Activated naive CD8-positive, alpha-beta T cell treated with anti-CD3 and anti-CD28 coated beads, Interleukin-2, amount 50 U/mL, for 24 hours (primary cell): Measurements from ENCODE around the gene CGB3.
"Not testable (repeated sequence)": the region's sequence is repeated elsewhere in the genome, so short reads cannot be mapped to it uniquely, and the experiment has no call there.

Source experiments
- ATAC-seq: fragments of 150-1000 bp; cut with Tn5 transposase; one replicate; pipeline ENCODE4 v1.10.0; 2021
- DNase-seq: peaks from one replicate; pipeline ENCODE4 v3.0.0; 2021
- H3K27ac Mint-ChIP-seq: one replicate; pipeline ENCODE4 v1.8.0; 2021; ENCODE audit warnings: mild to moderate bottlenecking, mixed read lengths
- H3K27me3 Mint-ChIP-seq: one replicate; pipeline ENCODE4 v1.8.0; 2021; ENCODE audit warnings: mixed read lengths
- H3K36me3 Mint-ChIP-seq: one replicate; pipeline ENCODE4 v1.8.0; 2021; ENCODE audit warnings: low read depth, mixed read lengths
- H3K4me1 Mint-ChIP-seq: one replicate; pipeline ENCODE4 v1.8.0; 2021; ENCODE audit warnings: mixed read lengths
- H3K4me3 Mint-ChIP-seq: one replicate; pipeline ENCODE4 v1.8.0; 2021; ENCODE audit warnings: mild to moderate bottlenecking, moderate library complexity, mixed read lengths
- H3K9me3 Mint-ChIP-seq: one replicate; pipeline ENCODE4 v1.8.0; 2021; ENCODE audit warnings: mixed read lengths

Gene CGB3

GRCh38 chr19:49024233-49024632, at the start of gene CGB3:
Gene CGB3 (minus strand): TSS chr19:49024333. CDS start chr19:49023971, 362 bp downstream.
- peaks cover 19% of the 10 kb centered on the region for H3K4me1 Mint-ChIP-seq
- H3K36me3 Mint-ChIP-seq, H3K27me3 Mint-ChIP-seq, ATAC-seq, H3K9me3 Mint-ChIP-seq, H3K4me3 Mint-ChIP-seq, H3K27ac Mint-ChIP-seq, DNase-seq: not testable (repeated sequence)

GRCh38 chr19:49071860-49072547, 47.9 kb upstream of the CGB3 start:
- peaks cover 61% of the 10 kb centered on the region for H3K27me3 Mint-ChIP-seq
- no peak overlapping the region for H3K4me3 Mint-ChIP-seq
- no peaks in the 10 kb centered on the region for H3K9me3 Mint-ChIP-seq
- H3K36me3 Mint-ChIP-seq = peaks cover 5% of the 10 kb centered on the region
- peaks cover 10% of the 10 kb centered on the region for H3K4me1 Mint-ChIP-seq
- ATAC-seq = no peak
- DNase-seq = peak; percentile 33
- no peak overlapping the region for H3K27ac Mint-ChIP-seq

DNA sequence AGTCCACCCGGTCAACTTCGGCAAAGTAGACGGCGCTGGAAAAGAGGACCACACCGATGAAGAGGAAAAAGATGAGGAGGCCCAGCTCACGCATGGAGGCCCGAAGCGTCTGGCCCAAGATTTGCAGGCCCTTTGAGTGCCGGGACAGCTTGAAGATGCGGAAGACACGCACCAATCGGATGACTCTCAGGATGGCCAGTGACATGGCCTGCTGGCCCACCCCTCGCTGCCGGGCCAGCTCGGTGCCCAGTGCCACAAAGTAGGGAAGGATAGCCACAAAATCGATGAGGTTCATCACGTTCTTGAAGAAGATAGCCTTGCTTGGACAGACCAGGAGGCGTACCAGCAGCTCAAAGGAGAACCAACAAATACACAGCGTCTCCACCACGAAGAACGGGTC, 46.3 kb upstream of the CGB3 start:
- ATAC-seq (no peak), DNase-seq (no peak)
- Mint-ChIP-seq H3K27me3 (peaks cover 70% of the 10 kb centered on the region), H3K9me3 (no peaks in the 10 kb centered on the region), H3K4me1 (peaks cover 10% of the 10 kb centered on the region), H3K27ac (no peak overlapping the region), H3K4me3 (no peak overlapping the region), H3K36me3 (peaks cover 5% of the 10 kb centered on the region)

GRCh38 chr19:49069026-49069425, 44.9 kb upstream of the CGB3 start:
- ATAC-seq (no peak), DNase-seq (no peak)
- Mint-ChIP-seq H3K36me3 (peaks cover 5% of the 10 kb centered on the region), H3K27ac (no peak overlapping the region), H3K4me1 (peaks cover 10% of the 10 kb centered on the region), H3K9me3 (no peaks in the 10 kb centered on the region), H3K4me3 (no peak overlapping the region), H3K27me3 (peaks cover 67% of the 10 kb centered on the region)

DNA sequence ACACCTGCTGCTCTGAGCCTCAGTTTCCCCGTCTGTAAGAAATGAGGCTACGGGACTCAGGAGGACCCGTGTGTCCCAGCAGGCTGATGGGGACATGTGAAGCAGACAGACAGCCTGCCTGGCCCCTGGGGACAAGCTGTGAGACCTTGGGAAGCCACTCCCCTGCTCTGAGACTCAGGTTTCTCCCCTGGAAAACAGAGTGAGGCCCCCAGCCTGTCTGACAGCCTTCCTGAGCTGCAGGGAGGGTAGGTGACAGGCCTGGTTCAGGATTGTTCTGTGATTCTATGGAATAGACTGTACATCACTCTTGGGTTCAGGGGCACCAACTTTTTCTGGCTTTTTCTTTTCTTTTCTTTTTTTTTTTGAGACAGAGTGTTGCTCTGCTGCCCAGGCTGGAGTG, 43.4 kb upstream of the CGB3 start:
- DNase-seq (no peak), ATAC-seq (no peak)
- Mint-ChIP-seq H3K27ac (no peak overlapping the region), H3K4me1 (no peaks in the 10 kb centered on the region), H3K4me3 (no peak overlapping the region), H3K27me3 (peaks cover 63% of the 10 kb centered on the region), H3K9me3 (no peaks in the 10 kb centered on the region), H3K36me3 (peaks cover 3% of the 10 kb centered on the region)

DNA sequence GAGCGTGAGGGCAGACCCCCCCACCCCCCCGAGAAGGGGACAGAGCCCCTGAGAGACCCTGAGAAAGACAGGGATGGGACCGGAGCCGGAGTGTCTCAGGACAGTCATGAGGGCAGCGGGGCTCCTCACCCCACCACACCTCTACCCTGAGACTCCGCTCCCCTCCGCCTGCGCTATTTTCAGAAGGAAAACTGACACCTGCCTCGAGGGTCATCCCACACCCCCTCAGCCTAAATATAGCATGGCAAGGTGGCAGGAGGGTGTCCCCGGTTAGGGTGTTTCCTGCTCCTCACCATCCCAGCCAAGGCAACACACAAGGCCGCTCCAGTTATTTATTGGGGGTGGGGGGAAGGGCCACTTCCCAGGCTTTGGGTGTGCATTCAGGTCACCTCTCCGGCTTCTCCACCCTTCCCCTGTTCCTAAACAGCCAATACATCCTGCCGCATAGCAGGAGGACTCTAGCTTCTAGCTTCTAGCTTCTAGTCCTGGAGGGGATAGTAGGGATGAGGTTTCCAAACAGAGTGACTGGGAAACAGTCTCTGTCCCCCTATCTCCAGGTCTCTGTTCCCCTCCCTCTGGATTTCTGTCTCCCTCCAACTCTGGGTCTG, 41.9 kb upstream of the CGB3 start:
- no peak for DNase-seq
- no peaks in the 10 kb centered on the region for H3K4me1 Mint-ChIP-seq
- no peak overlapping the region for H3K27ac Mint-ChIP-seq
- peaks cover 3% of the 10 kb centered on the region for H3K36me3 Mint-ChIP-seq
- no peaks in the 10 kb centered on the region for H3K9me3 Mint-ChIP-seq
- H3K4me3 Mint-ChIP-seq = no peak overlapping the region
- no peak for ATAC-seq
- H3K27me3 Mint-ChIP-seq = peaks cover 54% of the 10 kb centered on the region

GRCh38 chr19:49064768-49065611, 40.9 kb upstream of the CGB3 start, which contains the start of gene NTF4:
Gene NTF4 (minus strand): TSS chr19:49064818. CDS start chr19:49061997, 2,821 bp downstream.
- ATAC-seq = no peak
- H3K27ac Mint-ChIP-seq = no peak within 1 kb of the TSS
- H3K4me1 Mint-ChIP-seq = no peaks in the 10 kb centered on the region
- H3K27me3 Mint-ChIP-seq = peaks cover 56% of the 10 kb centered on the region
- no peaks in the 10 kb centered on the region for H3K9me3 Mint-ChIP-seq
- no peaks in the 10 kb centered on the region for H3K36me3 Mint-ChIP-seq
- no peak for DNase-seq
- no peak within 1 kb of the TSS for H3K4me3 Mint-ChIP-seq

DNA sequence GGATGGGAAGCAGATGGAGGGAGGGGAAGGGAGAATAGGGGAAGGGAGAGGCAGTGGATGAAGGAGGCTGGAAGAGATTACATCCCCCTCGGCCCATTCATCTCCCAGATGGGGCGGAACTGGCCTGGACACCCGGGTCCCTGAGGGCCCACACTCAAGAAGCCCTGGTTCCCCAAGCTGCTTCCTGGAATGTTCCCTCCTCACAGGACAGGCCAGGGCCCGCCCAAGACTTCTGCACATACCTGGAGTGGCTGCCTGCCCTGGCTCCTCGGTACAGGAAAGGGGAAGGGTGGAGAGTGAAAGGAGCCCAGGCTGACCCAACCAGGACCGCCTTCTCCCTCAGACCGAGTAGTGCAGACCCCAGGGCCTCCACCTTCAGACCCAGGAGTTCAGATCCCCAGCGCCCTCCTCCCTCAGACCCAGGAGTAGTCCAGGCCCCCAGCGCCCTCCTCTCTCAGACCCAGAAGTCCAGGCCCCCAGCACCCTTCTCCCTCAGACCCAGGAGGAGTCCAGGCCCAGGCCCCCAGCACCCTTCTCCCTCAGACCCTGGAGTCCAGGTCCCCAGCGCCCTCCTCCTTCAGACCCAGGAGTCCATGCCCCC, 40.0 kb upstream of the CGB3 start:
- Mint-ChIP-seq H3K27ac (no peak overlapping the region), H3K4me3 (no peak overlapping the region), H3K36me3 (no peaks in the 10 kb centered on the region), H3K4me1 (no peaks in the 10 kb centered on the region), H3K27me3 (peaks cover 57% of the 10 kb centered on the region), H3K9me3 (no peaks in the 10 kb centered on the region)
- no peak for DNase-seq
- no peak for ATAC-seq

- no peaks in the 10 kb centered on the region for H3K9me3 Mint-ChIP-seq
- no peak overlapping the region for H3K27ac Mint-ChIP-seq
- ATAC-seq (no peak), DNase-seq (no peak)
- H3K36me3 Mint-ChIP-seq = no peaks in the 10 kb centered on the region
- peaks cover 14% of the 10 kb centered on the region for H3K4me1 Mint-ChIP-seq
- no peak overlapping the region for H3K4me3 Mint-ChIP-seq
- H3K27me3 Mint-ChIP-seq = peaks cover 64% of the 10 kb centered on the region
These were observed 37.3 kb upstream of the CGB3 start for GRCh38 chr19:49061445-49061844.

DNA sequence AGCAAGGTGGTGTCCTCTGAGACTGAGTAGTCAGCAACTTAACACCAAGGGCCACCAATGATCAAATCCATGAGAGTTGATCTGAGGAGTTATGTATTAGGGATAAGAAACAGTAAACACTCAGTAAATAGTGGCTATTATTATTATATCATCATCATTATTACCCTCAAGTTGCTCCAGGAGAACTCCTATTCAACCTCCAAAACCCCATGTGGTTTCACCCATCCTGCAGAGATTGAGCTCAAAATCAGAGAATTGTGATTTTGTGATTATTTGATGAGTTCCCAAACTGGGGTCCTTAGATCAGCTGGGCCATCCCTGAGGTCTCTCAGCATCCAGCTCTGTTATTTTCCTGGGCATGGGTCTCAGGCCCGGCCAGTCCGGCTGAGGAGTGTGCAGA, 36.9 kb upstream of the CGB3 start:
- Mint-ChIP-seq H3K27me3 (peaks cover 63% of the 10 kb centered on the region), H3K4me1 (peaks cover 17% of the 10 kb centered on the region), H3K4me3 (no peak overlapping the region), H3K36me3 (no peaks in the 10 kb centered on the region), H3K9me3 (no peaks in the 10 kb centered on the region), H3K27ac (no peak overlapping the region)
- ATAC-seq (no peak), DNase-seq (no peak)

DNA sequence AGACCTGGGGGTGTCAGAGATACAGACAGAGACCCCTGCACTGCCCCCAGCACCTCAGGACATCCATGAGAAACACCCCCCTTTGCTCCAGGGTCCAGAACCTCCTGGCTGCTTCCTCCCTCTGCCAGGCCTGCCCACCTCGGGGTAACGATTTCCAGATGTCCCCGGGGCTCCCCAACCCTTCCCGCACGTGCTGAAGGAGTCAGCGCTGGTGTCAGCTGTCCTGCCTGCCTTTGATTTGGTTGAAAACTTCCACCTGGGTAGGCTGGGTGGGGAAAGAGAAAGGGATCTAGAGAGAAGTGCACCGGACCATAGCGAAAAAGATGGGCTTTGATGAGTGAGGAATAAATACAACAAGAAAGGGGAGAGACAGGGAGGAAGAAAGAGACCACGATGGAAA, 34.9 kb upstream of the CGB3 start:
- H3K27me3 Mint-ChIP-seq = peaks cover 60% of the 10 kb centered on the region
- H3K4me3 Mint-ChIP-seq = no peak overlapping the region
- H3K4me1 Mint-ChIP-seq = peaks cover 17% of the 10 kb centered on the region
- H3K9me3 Mint-ChIP-seq = no peaks in the 10 kb centered on the region
- H3K27ac Mint-ChIP-seq = no peak overlapping the region
- DNase-seq (no peak), ATAC-seq (no peak)
- no peaks in the 10 kb centered on the region for H3K36me3 Mint-ChIP-seq

- ATAC-seq = no peak
- Mint-ChIP-seq H3K4me1 (peaks cover 17% of the 10 kb centered on the region), H3K27me3 (peaks cover 56% of the 10 kb centered on the region), H3K36me3 (no peaks in the 10 kb centered on the region), H3K9me3 (no peaks in the 10 kb centered on the region), H3K4me3 (no peak overlapping the region), H3K27ac (no peak overlapping the region)
- peak; percentile 34 for DNase-seq
These were observed 34.4 kb upstream of the CGB3 start for GRCh38 chr19:49058562-49058961.

DNA sequence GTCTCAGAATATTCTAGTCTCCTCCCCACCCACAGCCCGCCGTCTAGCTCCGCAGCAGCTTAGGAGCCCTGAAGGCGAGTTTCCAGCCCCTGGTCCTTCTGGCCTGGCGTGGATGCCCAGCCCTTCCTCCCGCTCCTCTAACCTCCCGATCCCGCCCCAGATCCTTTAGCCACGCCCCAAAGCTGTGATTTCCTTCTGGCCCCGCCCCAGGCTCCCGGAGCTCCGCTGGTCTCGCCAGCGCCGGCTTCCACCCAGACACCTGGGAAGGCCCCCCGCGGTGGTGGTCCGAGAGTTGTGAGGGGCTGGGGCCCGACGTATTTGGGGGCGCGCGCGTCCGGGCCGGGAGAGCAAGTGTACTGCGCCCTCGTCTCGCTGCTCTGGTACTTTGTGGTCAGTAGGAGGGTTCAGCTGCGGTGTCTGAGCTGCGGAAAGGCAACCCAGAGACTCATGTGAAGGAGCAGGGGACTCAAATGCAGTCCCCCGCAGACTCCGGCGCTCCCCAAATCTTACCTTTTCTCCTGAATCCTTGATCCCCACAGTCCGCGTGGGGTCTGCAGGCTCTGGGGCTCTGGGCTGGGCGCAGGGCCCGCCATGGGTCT, 33.6 kb upstream of the CGB3 start, which contains the start of gene CGB7:
Gene CGB7 (minus strand): TSS at position 114 of the 599 bp plus-strand sequence. CDS start 2,374 bp downstream, outside the sequence.
- no peaks in the 10 kb centered on the region for H3K36me3 Mint-ChIP-seq
- H3K27ac Mint-ChIP-seq = no peak within 1 kb of the TSS
- H3K9me3 Mint-ChIP-seq = no peaks in the 10 kb centered on the region
- H3K4me3 Mint-ChIP-seq = peak within 1 kb of the TSS; percentile 58
- peaks cover 50% of the 10 kb centered on the region for H3K27me3 Mint-ChIP-seq
- H3K4me1 Mint-ChIP-seq = peaks cover 17% of the 10 kb centered on the region
- DNase-seq (peak; percentile 48), ATAC-seq (no peak)
